Measurements from ENCODE around the gene CNN1. TPM values are rescaled to one million over a fixed set of nuclear protein-coding genes. Genes with fewer than 3 reads are reported as not detected.

The CNN1 gene
- total and polyA plus RNA-seq, 2 of the 13 experiments (the other 11 are each of a cell fraction or from before 2014, with no cell fraction given), result 0.70 to 1.1 TPM

- TF ChIP-seq BCLAF1 (IDR thresholded peaks at IDR 0.05), result no peak
- TF ChIP-seq TFDP2 (CRISPR knock-in tag; IDR thresholded peaks at IDR 0.05), result no peak
- TF ChIP-seq ERF (CRISPR knock-in tag; IDR thresholded peaks at IDR 0.05), result no peak
- no peak for TF ChIP-seq ZNF230 (CRISPR knock-in tag; IDR thresholded peaks at IDR 0.05)
- no peak for TF ChIP-seq GFI1 (CRISPR knock-in tag; IDR thresholded peaks at IDR 0.05; ENCODE audit: borderline replicate concordance)
- TF ChIP-seq SCMH1 (CRISPR knock-in tag; IDR thresholded peaks at IDR 0.05; ENCODE audit: borderline replicate concordance), result no peak
- TF ChIP-seq HNF4G (IDR thresholded peaks at IDR 0.05; ENCODE audit: borderline replicate concordance, low read depth, low read length), result no peak
- TF ChIP-seq HNF4G (CRISPR knock-in tag; IDR thresholded peaks at IDR 0.05; ENCODE audit: borderline replicate concordance, low read depth), result no peak
- TF ChIP-seq ZNF784 (CRISPR knock-in tag; IDR thresholded peaks at IDR 0.05; ENCODE audit: borderline replicate concordance), result no peak
- no peak for TF ChIP-seq ZBTB14 (CRISPR knock-in tag; IDR thresholded peaks at IDR 0.05)
- no peak for TF ChIP-seq ZNF142 (CRISPR knock-in tag; IDR thresholded peaks at IDR 0.05)
- no peak for TF ChIP-seq SRSF4 (IDR thresholded peaks at IDR 0.05; ENCODE audit: low read depth, low read length, poor library complexity, severe bottlenecking)
Observed at GRCh38 chr19:11574689-11575088, 36.0 kb downstream of the CNN1 start (continued).

Data from HepG2 (cell line).